AML-193 (cell line): ENCODE data around the gene ICA1.
A peak's percentile ranks its signal among the peaks of the same experiment; 100 is the strongest.

Source experiments
- DNase-seq, 2 experiments: peaks; one replicate each; lab custom pipeline; 2025; lab: John Stamatoyannopoulos, UW

ICA1 gene

GRCh38 chr7:8228068-8228467, 33.9 kb downstream of the ICA1 start:
- no peak for DNase-seq

- no peak for DNase-seq
These were observed 34.7 kb downstream of the ICA1 start for GRCh38 chr7:8227261-8227660.

GRCh38 chr7:8226501-8226900, 35.5 kb downstream of the ICA1 start:
- DNase-seq: no peak

- no peak for DNase-seq
These were observed 40.4 kb downstream of the ICA1 start for GRCh38 chr7:8221567-8221966.

GRCh38 chr7:8221101-8221495, 40.9 kb downstream of the ICA1 start:
- DNase-seq: no peak

- no peak for DNase-seq
These were observed 41.4 kb downstream of the ICA1 start for GRCh38 chr7:8220376-8221100.

- DNase-seq: peak; percentile 55 to 68
These were observed 44.5 kb downstream of the ICA1 start for GRCh38 chr7:8217200-8218068.

GRCh38 chr7:8216334-8216690, 45.7 kb downstream of the ICA1 start:
- DNase-seq: no peak

- DNase-seq: no peak
These were observed 46.2 kb downstream of the ICA1 start for GRCh38 chr7:8215648-8216333.

- DNase-seq: no peak
These were observed 47.6 kb downstream of the ICA1 start for GRCh38 chr7:8214244-8214824.

GRCh38 chr7:8213381-8213780, 48.6 kb downstream of the ICA1 start:
- no peak for DNase-seq

GRCh38 chr7:8212638-8213037, 49.3 kb downstream of the ICA1 start:
- DNase-seq: no peak

GRCh38 chr7:8211725-8212096, 50.3 kb downstream of the ICA1 start:
- DNase-seq: no peak

- DNase-seq: no peak
These were observed 50.9 kb downstream of the ICA1 start for GRCh38 chr7:8210845-8211724.

- no peak for DNase-seq
These were observed 52.6 kb downstream of the ICA1 start for GRCh38 chr7:8209353-8209752.

GRCh38 chr7:8208816-8209215, 53.2 kb downstream of the ICA1 start:
- DNase-seq: no peak

- DNase-seq: no peak
These were observed 55.0 kb downstream of the ICA1 start for GRCh38 chr7:8206956-8207355.

- DNase-seq: no peak
These were observed 56.4 kb downstream of the ICA1 start for GRCh38 chr7:8205537-8205936.

- DNase-seq: no peak
These were observed 57.0 kb downstream of the ICA1 start for GRCh38 chr7:8205031-8205387.

- no peak for DNase-seq
These were observed 57.5 kb downstream of the ICA1 start for GRCh38 chr7:8204339-8205030.

GRCh38 chr7:8201846-8202441, 60.0 kb downstream of the ICA1 start:
- no peak for DNase-seq
